ENCODE results near the gene TEX19.
"Not testable (repeated sequence)": the region's sequence is repeated elsewhere in the genome, so short reads cannot be mapped to it uniquely, and the experiment has no call there.

TEX19 gene

DNA sequence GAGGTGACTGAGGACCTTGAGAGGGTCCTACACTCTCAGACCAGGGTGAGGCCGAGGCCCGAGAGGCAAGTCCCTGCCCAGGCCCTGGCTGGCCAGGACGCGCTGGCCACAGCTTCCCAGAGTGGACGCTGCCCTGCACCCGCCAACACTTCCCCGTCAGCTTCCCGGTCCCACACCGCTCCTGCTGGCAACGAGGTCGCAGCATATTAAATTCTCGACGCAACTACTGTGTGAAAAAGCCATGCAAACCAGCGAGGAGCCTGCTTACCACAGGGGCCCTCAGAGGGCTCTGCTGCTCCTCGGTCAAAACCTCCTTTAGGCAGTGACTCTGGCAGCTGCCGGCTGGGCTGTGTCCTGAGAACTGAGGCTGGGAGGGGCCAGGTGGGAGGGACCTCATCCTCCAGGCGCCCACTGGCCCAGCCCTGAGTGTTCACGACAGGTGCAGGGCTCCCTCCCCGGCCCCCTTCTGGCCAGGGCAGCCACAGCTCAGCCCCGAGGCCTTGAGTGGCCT lies 2.1 kb upstream of the TEX19 start:
- no peak for DNase-seq (ENCODE audit: low spot score)

DNA sequence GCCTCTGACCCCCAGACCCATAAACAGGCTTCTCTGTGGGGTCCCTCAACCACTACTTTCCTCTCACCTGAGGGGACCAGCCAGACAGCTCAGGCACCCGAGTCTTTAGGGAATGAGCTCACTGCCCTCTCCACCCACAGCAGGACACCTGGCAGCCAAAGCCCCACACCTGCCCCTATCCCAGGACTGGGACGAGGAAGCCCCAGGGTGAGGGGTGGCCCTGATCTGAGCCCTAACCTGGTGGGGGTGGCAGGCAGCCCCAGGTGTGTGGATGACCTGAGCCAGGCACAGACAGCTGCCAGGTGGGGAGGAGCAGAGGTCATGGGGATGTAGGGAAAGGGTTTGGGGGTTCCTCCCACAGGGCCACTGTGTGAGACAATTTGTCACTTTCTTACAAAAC lies 1.7 kb upstream of the TEX19 start:
- DNase-seq (ENCODE audit: low spot score), result no peak

DNA sequence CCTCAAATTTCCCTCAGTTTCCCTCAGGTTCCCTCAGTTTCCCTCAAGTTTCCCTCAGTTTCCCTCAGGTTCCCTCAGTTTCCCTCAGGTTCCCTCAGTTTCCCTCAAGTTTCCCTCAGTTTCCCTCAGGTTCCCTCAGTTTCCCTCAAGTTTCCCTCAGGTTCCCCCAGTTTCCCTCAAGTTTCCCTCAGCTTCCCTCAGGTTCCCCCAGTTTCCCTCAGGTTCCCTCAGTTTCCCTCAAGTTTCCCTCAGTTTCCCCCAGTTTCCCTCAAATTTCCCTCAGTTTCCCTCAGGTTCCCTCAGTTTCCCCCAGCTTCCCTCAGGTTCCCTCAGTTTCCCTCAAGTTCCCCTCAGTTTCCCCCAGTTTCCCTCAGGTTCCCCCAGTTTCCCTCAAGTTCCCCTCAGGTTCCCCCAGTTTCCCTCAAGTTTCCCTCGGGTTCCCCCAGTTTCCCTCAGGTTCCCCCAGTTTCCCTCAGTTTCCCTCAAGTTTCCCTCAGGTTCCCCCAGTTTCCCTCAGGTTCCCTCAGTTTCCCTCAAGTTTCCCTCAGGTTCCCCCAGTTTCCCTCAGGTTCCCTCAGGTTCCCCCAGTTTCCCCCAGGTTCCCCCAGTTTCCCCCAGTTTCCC lies 516 bp downstream of the TEX19 start:
- not testable (repeated sequence) for DNase-seq (ENCODE audit: low spot score)

GRCh38 chr17:82361885-82362633 lies 3.0 kb downstream of the TEX19 start:
- DNase-seq (ENCODE audit: low spot score), result no peak

DNA sequence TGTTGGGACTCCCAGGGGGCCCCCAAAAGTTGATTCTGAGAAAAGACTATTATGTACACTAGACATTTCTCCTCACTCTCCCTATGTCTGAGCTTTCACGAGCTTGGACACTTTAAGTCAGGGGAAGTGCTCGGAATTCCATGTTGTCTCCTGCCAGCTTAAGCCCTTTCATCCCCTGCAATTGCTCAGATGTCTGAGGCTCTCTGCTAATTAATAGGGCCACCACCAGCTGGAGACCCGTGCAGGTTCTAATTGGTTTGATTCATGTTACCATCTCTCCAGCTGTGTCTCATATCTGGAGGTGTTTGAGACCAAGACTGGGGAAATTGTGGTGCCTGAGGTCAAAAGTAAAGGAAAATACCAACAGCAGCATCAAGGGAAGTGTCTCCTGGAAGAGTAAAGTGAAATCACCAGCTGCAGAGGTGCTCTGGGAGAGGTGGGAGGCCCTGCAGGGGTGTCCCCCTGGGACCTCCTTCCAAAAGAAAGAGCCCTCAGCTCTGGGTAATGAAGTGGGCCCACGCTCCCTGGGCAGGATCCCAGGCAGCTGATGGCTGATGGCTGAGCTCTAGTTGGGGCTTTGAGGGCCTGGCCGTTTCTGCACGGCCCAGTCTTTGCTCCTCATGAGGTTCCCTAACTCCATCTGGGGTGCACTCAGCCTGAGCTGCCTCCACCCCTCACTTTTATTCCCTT lies 6.7 kb downstream of the TEX19 start:
- no peak for DNase-seq (ENCODE audit: low spot score)

- DNase-seq (ENCODE audit: low spot score), result no peak
Observed at GRCh38 chr17:82366749-82367148, 7.7 kb downstream of the TEX19 start.

DNA sequence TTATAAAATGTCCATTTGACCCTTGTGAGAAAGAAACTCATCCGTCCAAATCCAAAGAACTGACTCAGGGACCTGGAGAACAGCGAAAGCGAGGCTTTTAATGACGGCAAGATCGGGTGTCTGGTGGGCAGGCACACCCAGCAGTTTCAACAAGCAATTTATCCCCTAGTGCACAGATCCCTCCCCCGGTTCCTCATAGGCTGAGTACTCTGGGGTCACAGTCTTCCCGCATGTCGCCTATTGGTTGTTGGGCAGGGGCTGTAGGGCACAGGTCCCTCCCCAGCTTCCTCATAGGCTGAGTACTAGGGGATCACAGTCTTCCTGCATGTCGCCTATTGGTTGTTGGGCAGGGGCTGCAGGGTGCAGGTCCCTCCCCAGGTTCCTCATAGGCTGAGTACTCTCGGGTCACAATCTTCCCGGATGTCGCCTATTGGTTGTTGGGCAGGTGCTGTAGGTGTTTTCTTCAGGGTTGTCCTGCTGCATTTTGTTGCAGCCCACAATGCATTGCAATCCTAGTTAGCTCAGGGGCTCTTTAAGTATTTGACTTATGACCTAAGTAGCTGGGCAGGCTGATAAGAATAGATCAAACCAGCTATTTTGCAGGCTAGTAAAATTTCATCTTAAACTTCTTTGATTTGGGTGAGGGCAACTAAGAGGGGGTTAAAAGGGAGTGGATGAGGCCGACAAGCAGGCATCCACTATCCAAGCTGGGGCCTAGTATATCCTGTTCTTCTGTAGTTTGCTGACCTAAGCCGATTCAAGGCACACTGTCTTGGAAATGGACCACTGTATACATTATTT lies 8.9 kb downstream of the TEX19 start:
- DNase-seq (ENCODE audit: low spot score), result no peak

- no peak for DNase-seq (ENCODE audit: low spot score)
Observed at GRCh38 chr17:82369211-82369610, 10.2 kb downstream of the TEX19 start.

DNA sequence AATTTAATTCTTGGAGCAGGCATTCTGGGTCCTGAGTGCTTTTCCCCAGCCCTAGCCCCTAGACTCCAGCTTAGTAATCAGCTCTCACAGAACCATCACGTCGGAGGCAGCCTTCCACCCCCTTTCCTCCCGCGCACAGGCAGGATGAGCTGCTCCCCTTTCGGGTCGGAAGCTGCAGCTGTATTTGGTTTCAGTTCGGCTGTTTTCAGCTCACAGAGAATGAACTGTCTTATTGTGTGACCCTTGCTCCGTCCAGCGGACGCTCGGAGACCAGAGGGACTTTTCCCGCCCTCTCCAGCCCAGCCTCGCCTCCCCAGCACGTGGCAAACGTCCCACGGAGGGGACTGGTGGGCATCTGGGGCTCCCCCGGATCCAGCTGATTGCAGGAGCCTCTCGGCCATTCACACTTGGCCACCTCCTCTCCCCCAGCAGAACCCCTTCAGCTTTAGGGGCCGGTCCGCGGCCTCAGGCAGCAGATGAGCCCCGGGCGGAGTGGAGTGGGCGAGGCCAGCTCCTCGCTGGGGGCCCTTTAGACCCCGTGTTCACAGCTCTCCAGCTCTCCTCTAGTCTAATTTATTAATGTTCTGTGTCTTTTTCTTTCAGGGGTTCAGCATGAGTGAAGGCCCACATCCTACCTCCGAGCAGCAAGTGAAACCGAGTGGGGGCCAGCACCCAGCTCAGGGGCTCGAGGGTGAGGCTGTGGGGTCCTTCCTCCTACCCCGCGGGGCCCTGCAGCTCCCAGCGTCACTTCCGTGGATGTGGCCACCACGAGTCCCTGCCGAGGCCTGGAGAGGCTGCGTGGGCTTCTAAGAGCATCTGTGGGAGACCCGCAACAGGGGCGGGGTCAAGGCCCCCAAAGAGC lies 11.7 kb downstream of the TEX19 start:
- no peak for DNase-seq (ENCODE audit: low spot score)

- DNase-seq (ENCODE audit: low spot score), result no peak
Observed at GRCh38 chr17:82371333-82372248, 12.5 kb downstream of the TEX19 start, which contains the start of gene UTS2R. Gene UTS2R, plus strand, starts transcription at chr17:82371765. Its CDS starts 2,560 bp downstream, at chr17:82374325.

GRCh38 chr17:82372249-82373071 lies 13.4 kb downstream of the TEX19 start:
- DNase-seq (ENCODE audit: low spot score), result no peak

GRCh38 chr17:82373072-82373452 lies 14.0 kb downstream of the TEX19 start:
- not testable (repeated sequence) for DNase-seq (ENCODE audit: low spot score)

DNA sequence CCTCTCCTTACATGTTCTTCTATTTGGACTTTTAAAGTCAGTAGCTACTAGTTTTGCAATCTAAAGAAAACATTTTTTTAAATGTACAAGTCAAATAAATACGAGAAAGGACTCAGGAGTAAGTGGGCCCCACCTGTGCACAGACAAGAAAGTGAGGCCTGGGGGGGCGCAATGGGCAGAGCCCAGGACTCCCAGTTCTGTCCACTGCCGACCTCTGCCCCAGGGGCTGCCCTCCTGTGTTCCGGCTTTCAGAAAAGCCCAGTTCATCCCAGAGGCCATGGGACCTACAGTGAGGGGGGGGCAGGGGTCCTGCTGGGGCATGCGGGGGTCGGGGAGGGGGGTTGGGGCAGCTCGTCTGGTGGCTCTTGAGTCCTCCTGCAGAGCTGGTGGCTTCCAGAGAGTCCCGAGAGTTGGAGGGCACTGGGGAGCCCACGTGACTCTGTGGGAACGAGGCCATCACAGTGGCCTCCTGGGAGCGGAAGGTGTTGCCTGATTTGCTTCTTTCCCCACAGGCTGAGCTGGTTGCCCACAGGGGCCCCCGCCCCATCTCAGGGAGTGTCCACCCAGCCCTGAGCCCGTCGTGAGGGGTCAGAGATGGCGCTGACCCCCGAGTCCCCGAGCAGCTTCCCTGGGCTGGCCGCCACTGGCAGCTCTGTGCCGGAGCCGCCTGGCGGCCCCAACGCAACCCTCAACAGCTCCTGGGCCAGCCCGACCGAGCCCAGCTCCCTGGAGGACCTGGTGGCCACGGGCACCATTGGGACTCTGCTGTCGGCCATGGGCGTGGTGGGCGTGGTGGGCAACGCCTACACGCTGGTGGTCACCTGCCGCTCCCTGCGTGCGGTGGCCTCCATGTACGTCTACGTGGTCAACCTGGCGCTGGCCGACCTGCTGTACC lies 14.9 kb downstream of the TEX19 start:
- no peak for DNase-seq (ENCODE audit: low spot score)

GRCh38 chr17:82374626-82375331 lies 15.7 kb downstream of the TEX19 start:
- no peak for DNase-seq (ENCODE audit: low spot score)

DNA sequence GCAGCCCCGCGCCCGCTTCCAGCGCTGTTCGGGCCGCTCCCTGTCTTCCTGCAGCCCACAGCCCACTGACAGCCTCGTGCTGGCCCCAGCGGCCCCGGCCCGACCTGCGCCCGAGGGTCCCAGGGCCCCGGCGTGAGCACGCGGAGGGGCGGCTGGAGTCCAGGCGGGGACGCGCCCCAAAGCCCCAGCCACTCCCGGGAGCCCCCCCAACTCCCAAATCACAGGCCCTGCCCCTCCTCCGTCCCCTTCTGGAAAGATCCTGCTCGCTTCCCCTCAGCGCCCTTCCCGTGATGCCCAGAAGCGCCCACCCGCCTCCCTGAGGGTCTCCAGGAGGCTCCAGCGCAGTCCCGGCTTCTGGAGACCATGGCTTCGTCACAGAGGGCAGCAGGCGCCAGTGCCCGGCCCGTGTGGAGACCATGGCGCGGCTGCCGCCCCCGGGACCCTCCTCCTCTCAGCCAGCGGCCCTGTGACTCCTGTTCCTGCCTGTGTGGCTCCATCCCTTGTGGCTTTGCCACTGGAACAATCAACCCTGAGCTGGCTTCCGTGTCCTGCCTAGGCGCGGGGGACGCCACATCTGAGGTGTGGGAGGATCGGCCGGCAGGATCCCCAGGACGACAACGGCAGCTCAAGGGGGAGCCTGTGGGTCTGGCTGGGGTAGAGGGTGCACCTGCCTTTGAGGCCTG lies 16.5 kb downstream of the TEX19 start:
- DNase-seq (ENCODE audit: low spot score), result no peak

DNA sequence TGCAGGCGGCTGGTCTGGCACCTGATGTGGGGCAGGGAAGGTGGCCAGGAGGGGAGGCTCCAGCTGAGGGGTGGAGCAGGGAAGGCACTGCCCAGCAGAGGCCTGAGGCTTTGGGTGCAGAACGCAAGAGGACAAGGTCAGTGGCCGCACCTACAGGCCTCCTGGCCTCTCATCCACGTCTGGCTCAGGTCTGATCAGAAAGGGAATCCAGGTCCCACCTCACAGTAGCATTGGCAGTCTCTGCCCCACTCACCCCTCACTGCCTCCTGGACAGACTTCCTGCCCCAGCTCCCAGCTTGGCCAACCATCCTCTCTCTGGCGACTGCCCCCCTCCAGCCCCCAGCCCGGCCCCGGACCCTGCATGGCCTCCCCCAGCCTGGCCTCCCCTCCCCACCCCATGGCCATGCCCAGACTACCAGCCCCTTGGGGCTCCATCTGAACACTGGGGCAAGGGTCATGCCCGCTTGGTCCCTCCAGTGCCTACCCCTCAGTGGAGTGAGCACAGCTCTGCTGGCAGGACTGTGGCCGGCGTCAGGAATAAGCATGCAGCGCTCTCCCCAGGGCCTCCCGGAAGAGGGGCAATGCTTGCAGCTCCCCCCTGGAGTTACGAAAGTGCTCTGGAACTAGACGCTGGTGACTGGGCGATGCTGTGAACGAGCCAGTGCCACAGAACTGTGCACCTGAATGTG lies 17.1 kb downstream of the TEX19 start:
- no peak for DNase-seq (ENCODE audit: low spot score)
